ENCODE results near the gene UBXN10.

UBXN10 gene

DNA sequence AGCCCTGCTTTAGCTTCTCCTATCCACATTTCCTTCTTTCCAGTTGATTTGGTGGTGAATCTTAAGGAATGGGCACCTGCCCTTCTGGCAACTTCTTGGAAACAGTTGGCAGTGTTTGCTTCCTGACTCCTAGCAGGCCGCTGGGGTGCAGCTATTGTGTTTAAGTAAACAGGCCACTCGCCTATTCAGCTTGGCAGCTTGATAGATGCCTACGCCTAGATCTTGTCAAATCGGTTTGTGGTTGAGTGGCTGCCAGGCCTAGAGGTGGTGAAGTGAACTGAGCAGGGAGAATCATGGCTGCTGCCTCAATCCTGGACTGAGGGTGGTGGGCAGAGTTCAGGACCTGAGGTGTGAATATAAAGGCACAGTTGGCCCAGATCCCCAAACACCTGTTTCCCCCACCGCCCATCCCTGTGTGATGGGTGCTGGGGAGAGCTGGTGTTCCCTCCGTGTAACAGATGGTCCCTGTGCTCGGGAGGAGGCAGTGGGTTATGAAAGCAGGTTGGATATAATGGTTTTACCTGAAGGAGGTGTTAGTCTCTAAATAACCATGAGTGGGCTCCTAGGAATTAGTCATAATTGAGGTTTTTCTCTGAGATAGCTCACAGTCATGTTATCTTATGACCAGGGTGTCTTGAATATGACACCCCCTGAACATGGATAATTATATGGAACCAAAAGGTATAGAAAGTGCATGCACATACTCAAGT, 1.4 kb downstream of the UBXN10 start:
- TF ChIP-seq CTCF (IDR thresholded peaks at IDR 0.05; ENCODE audit: insufficient read depth, low read length, poor library complexity, severe bottlenecking) = no peak
- no peaks in the 10 kb centered on the region for H3K36me3 ChIP-seq (ENCODE audit: control insufficient read depth, insufficient read depth, low read length)
- H3K27me3 ChIP-seq (replicated peaks; ENCODE audit: control insufficient read depth, insufficient read depth, low read length) = peaks cover 6% of the 10 kb centered on the region
- H3K4me3 ChIP-seq (replicated peaks; ENCODE audit: low read depth, low read length) = no peak overlapping the region
- no peak for DNase-seq (ENCODE audit: extremely low read depth, insufficient read length)

DNA sequence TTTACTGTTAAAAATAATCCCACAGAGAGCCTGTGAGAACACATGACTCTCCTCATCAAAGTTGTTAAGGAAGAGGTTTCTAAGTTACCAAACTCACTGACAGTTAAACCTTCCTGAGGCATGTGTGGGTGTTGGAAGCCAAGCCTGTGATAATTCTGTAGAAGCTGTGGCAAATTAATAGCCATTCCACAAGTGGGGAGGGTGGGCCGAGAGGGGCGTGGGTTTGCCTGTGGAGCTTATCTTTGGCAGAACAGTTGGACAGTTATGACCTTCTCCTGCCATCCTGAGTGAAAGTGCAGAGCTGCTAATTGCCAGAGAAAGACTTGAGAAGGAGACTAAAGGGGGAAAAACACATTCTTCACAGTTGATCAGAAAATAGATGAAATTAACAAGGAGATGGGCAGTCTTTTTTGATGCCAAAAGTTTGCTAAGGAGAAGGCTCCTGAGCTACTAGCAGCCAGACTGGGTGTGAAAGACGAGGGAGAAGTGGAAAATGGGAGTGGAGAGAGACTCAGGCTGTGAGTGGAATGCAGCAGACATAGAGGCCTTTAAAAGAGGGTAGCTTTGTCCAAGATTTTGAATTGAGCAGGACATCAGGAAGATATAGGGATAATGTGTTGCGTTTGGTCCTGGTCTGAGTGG, 2.0 kb downstream of the UBXN10 start:
- TF ChIP-seq CTCF (IDR thresholded peaks at IDR 0.05; ENCODE audit: insufficient read depth, low read length, poor library complexity, severe bottlenecking) = no peak
- no peak for DNase-seq (ENCODE audit: extremely low read depth, insufficient read length)
- H3K27me3 ChIP-seq (replicated peaks; ENCODE audit: control insufficient read depth, insufficient read depth, low read length) = peaks cover 7% of the 10 kb centered on the region

GRCh38 chr1:20188455-20188817, 2.5 kb downstream of the UBXN10 start:
- no peak overlapping the region for H3K4me3 ChIP-seq (replicated peaks; ENCODE audit: low read depth, low read length)
- DNase-seq (ENCODE audit: extremely low read depth, insufficient read length) = no peak
- peaks cover 7% of the 10 kb centered on the region for H3K27me3 ChIP-seq (replicated peaks; ENCODE audit: control insufficient read depth, insufficient read depth, low read length)
- no peak for TF ChIP-seq CTCF (IDR thresholded peaks at IDR 0.05; ENCODE audit: insufficient read depth, low read length, poor library complexity, severe bottlenecking)
- no peaks in the 10 kb centered on the region for H3K36me3 ChIP-seq (ENCODE audit: control insufficient read depth, insufficient read depth, low read length)

More for the DNA sequence above, 2.0 kb downstream of the UBXN10 start:
- Histone ChIP-seq H3K4me3 (replicated peaks; ENCODE audit: low read depth, low read length) (no peak overlapping the region), H3K36me3 (ENCODE audit: control insufficient read depth, insufficient read depth, low read length) (no peaks in the 10 kb centered on the region)

- no peak for TF ChIP-seq CTCF (IDR thresholded peaks at IDR 0.05; ENCODE audit: insufficient read depth, low read length, poor library complexity, severe bottlenecking)
- Histone ChIP-seq H3K4me3 (replicated peaks; ENCODE audit: low read depth, low read length) (no peak overlapping the region), H3K36me3 (ENCODE audit: control insufficient read depth, insufficient read depth, low read length) (no peaks in the 10 kb centered on the region), H3K27me3 (replicated peaks; ENCODE audit: control insufficient read depth, insufficient read depth, low read length) (peaks cover 7% of the 10 kb centered on the region)
- DNase-seq (ENCODE audit: extremely low read depth, insufficient read length) = no peak
Observed at GRCh38 chr1:20189664-20190063, 3.8 kb downstream of the UBXN10 start.

- TF ChIP-seq CTCF (IDR thresholded peaks at IDR 0.05; ENCODE audit: insufficient read depth, low read length, poor library complexity, severe bottlenecking) = no peak
Observed at GRCh38 chr1:20190256-20191160, 4.6 kb downstream of the UBXN10 start.

More at GRCh38 chr1:20190256-20191160, 4.6 kb downstream of the UBXN10 start:
- Histone ChIP-seq H3K36me3 (ENCODE audit: control insufficient read depth, insufficient read depth, low read length) (no peaks in the 10 kb centered on the region), H3K4me3 (replicated peaks; ENCODE audit: low read depth, low read length) (no peak overlapping the region), H3K27me3 (replicated peaks; ENCODE audit: control insufficient read depth, insufficient read depth, low read length) (peaks cover 7% of the 10 kb centered on the region)
- DNase-seq (ENCODE audit: extremely low read depth, insufficient read length) = no peak

Data from GM06990 (cell line).